ENCODE measurements around the gene DAZAP1.
"Not testable (repeated sequence)": the region's sequence is repeated elsewhere in the genome, so short reads cannot be mapped to it uniquely, and the experiment has no call there.

DAZAP1 gene

GRCh38 chr19:1471515-1472160, 64.3 kb downstream of the DAZAP1 start:
- H3K27me3 ChIP-seq (ENCODE audit: insufficient read depth, low read length): no peaks in the 10 kb centered on the region
- H3K27ac ChIP-seq (ENCODE audit: low read depth, low read length): no peak overlapping the region
- H3K79me2 ChIP-seq (ENCODE audit: control insufficient read depth, insufficient read depth, low read length, unreplicated experiment): peaks cover 4% of the 10 kb centered on the region
- no peaks in the 10 kb centered on the region for H3K36me3 ChIP-seq (ENCODE audit: insufficient read depth, low read length)
- H2AFZ ChIP-seq (ENCODE audit: low read length, unreplicated experiment): no peak overlapping the region
- H3K4me3 ChIP-seq (ENCODE audit: low read depth, low read length): no peak overlapping the region; the same call in 1 of the 2 replicates
- peaks cover 2% of the 10 kb centered on the region for H3K4me1 ChIP-seq (ENCODE audit: control insufficient read depth, insufficient read depth, low read length, unreplicated experiment)

GRCh38 chr19:1472231-1473084, 65.1 kb downstream of the DAZAP1 start:
- H3K27ac ChIP-seq (ENCODE audit: low read depth, low read length): no peak overlapping the region
- no peaks in the 10 kb centered on the region for H3K27me3 ChIP-seq (ENCODE audit: insufficient read depth, low read length)
- peaks cover 2% of the 10 kb centered on the region for H3K4me1 ChIP-seq (ENCODE audit: control insufficient read depth, insufficient read depth, low read length, unreplicated experiment)
- H3K4me3 ChIP-seq (ENCODE audit: low read depth, low read length): no peak overlapping the region
- H3K79me2 ChIP-seq (ENCODE audit: control insufficient read depth, insufficient read depth, low read length, unreplicated experiment): peaks cover 4% of the 10 kb centered on the region
- no peaks in the 10 kb centered on the region for H3K36me3 ChIP-seq (ENCODE audit: insufficient read depth, low read length)
- H2AFZ ChIP-seq (ENCODE audit: low read length, unreplicated experiment): no peak overlapping the region

- H3K36me3 ChIP-seq (ENCODE audit: insufficient read depth, low read length): no peaks in the 10 kb centered on the region
- H2AFZ ChIP-seq (ENCODE audit: low read length, unreplicated experiment): no peak overlapping the region
- peaks cover 10% of the 10 kb centered on the region for H3K79me2 ChIP-seq (ENCODE audit: control insufficient read depth, insufficient read depth, low read length, unreplicated experiment)
- no peak overlapping the region for H3K4me3 ChIP-seq (ENCODE audit: low read depth, low read length)
- no peaks in the 10 kb centered on the region for H3K27me3 ChIP-seq (ENCODE audit: insufficient read depth, low read length)
- H3K27ac ChIP-seq (ENCODE audit: low read depth, low read length): no peak overlapping the region
- peaks cover 2% of the 10 kb centered on the region for H3K4me1 ChIP-seq (ENCODE audit: control insufficient read depth, insufficient read depth, low read length, unreplicated experiment)
Measured at GRCh38 chr19:1473085-1473851, 65.9 kb downstream of the DAZAP1 start.

GRCh38 chr19:1474011-1474764, 66.8 kb downstream of the DAZAP1 start:
- Histone ChIP-seq H2AFZ (ENCODE audit: low read length, unreplicated experiment) (no peak overlapping the region), H3K27ac (ENCODE audit: low read depth, low read length) (no peak overlapping the region), H3K79me2 (ENCODE audit: control insufficient read depth, insufficient read depth, low read length, unreplicated experiment) (peaks cover 14% of the 10 kb centered on the region), H3K36me3 (ENCODE audit: insufficient read depth, low read length) (no peaks in the 10 kb centered on the region), H3K4me3 (ENCODE audit: low read depth, low read length) (no peak overlapping the region), H3K27me3 (ENCODE audit: insufficient read depth, low read length) (no peaks in the 10 kb centered on the region), H3K4me1 (ENCODE audit: control insufficient read depth, insufficient read depth, low read length, unreplicated experiment) (peaks cover 2% of the 10 kb centered on the region)

GRCh38 chr19:1474765-1475351, 67.5 kb downstream of the DAZAP1 start:
- H2AFZ ChIP-seq (ENCODE audit: low read length, unreplicated experiment): no peak overlapping the region
- H3K79me2 ChIP-seq (ENCODE audit: control insufficient read depth, insufficient read depth, low read length, unreplicated experiment): peaks cover 14% of the 10 kb centered on the region
- peaks cover 2% of the 10 kb centered on the region for H3K4me1 ChIP-seq (ENCODE audit: control insufficient read depth, insufficient read depth, low read length, unreplicated experiment)
- no peak overlapping the region for H3K4me3 ChIP-seq (ENCODE audit: low read depth, low read length)
- H3K36me3 ChIP-seq (ENCODE audit: insufficient read depth, low read length): no peaks in the 10 kb centered on the region
- H3K27ac ChIP-seq (ENCODE audit: low read depth, low read length): no peak overlapping the region
- H3K27me3 ChIP-seq (ENCODE audit: insufficient read depth, low read length): no peaks in the 10 kb centered on the region

- H3K27ac ChIP-seq (ENCODE audit: low read depth, low read length): no peak overlapping the region
- peaks cover 14% of the 10 kb centered on the region for H3K79me2 ChIP-seq (ENCODE audit: control insufficient read depth, insufficient read depth, low read length, unreplicated experiment)
- H3K36me3 ChIP-seq (ENCODE audit: insufficient read depth, low read length): no peaks in the 10 kb centered on the region
- no peak overlapping the region for H3K4me3 ChIP-seq (ENCODE audit: low read depth, low read length)
- no peaks in the 10 kb centered on the region for H3K27me3 ChIP-seq (ENCODE audit: insufficient read depth, low read length)
- peaks cover 2% of the 10 kb centered on the region for H3K4me1 ChIP-seq (ENCODE audit: control insufficient read depth, insufficient read depth, low read length, unreplicated experiment)
- H2AFZ ChIP-seq (ENCODE audit: low read length, unreplicated experiment): no peak overlapping the region
Measured at GRCh38 chr19:1475751-1476437, 68.5 kb downstream of the DAZAP1 start.

- H3K27ac ChIP-seq (ENCODE audit: low read depth, low read length); H3K4me3 ChIP-seq (ENCODE audit: low read depth, low read length); H3K27me3 ChIP-seq (ENCODE audit: insufficient read depth, low read length); H3K36me3 ChIP-seq (ENCODE audit: insufficient read depth, low read length); H2AFZ ChIP-seq (ENCODE audit: low read length, unreplicated experiment); H3K4me1 ChIP-seq (ENCODE audit: control insufficient read depth, insufficient read depth, low read length, unreplicated experiment): not testable (repeated sequence)
- peaks cover 14% of the 10 kb centered on the region for H3K79me2 ChIP-seq (ENCODE audit: control insufficient read depth, insufficient read depth, low read length, unreplicated experiment)
Measured at GRCh38 chr19:1477056-1477455, 69.7 kb downstream of the DAZAP1 start.

GRCh38 chr19:1478934-1479707, 71.7 kb downstream of the DAZAP1 start, which contains the start of gene C19orf25:
Gene C19orf25 (minus strand): TSS chr19:1479215. CDS start chr19:1478903, 312 bp downstream.
- Histone ChIP-seq H2AFZ (ENCODE audit: low read length, unreplicated experiment) (peak within 1 kb of the TSS; percentile 99), H3K27ac (ENCODE audit: low read depth, low read length) (no peak within 1 kb of the TSS), H3K27me3 (ENCODE audit: insufficient read depth, low read length) (no peaks in the 10 kb centered on the region)

GRCh38 chr19:1481224-1481892, 74.0 kb downstream of the DAZAP1 start:
- Histone ChIP-seq H3K27ac (ENCODE audit: low read depth, low read length) (no peak overlapping the region), H3K4me3 (ENCODE audit: low read depth, low read length) (no peak overlapping the region), H3K27me3 (ENCODE audit: insufficient read depth, low read length) (no peaks in the 10 kb centered on the region), H3K79me2 (ENCODE audit: control insufficient read depth, insufficient read depth, low read length, unreplicated experiment) (peaks cover 14% of the 10 kb centered on the region), H2AFZ (ENCODE audit: low read length, unreplicated experiment) (no peak overlapping the region), H3K36me3 (ENCODE audit: insufficient read depth, low read length) (no peaks in the 10 kb centered on the region), H3K4me1 (ENCODE audit: control insufficient read depth, insufficient read depth, low read length, unreplicated experiment) (no peaks in the 10 kb centered on the region)

More at GRCh38 chr19:1478934-1479707, 71.7 kb downstream of the DAZAP1 start, which contains the start of gene C19orf25:
- Histone ChIP-seq H3K79me2 (ENCODE audit: control insufficient read depth, insufficient read depth, low read length, unreplicated experiment) (peaks cover 14% of the 10 kb centered on the region), H3K4me1 (ENCODE audit: control insufficient read depth, insufficient read depth, low read length, unreplicated experiment) (no peaks in the 10 kb centered on the region), H3K36me3 (ENCODE audit: insufficient read depth, low read length) (no peaks in the 10 kb centered on the region), H3K4me3 (ENCODE audit: low read depth, low read length) (peak within 1 kb of the TSS; percentile 86)

All from ACC112 (cell line).